IMR-90 (cell line): Measurements from ENCODE around the gene RAB23. TPM values are rescaled to one million over a fixed set of nuclear protein-coding genes. Genes with fewer than 3 reads are reported as not detected.

ENCODE experiments used
- ATAC-seq: fragments of 200-7000 bp; cut with Tn5 transposase; 2 replicates; pipeline ENCODE4 v1.9.1; 2020; ENCODE audit warnings: low read depth, mild to moderate bottlenecking, moderate library complexity
- BruUV-seq: library from RNA; stranded (reverse); fragments of 400-500 nt; replicated peaks from 2 replicates; lab custom pipeline; 2021; lab: Mats Ljungman, UMichigan
- CTCF ChIA-PET: fragments of 300-600 bp; formaldehyde crosslinking; extraction: SDS; loops from one replicate; lab custom pipeline; 2021; ENCODE audit warnings: antibody characterized with exemption; lab: Yijun Ruan, JAX
- POLR2A ChIA-PET: fragments of 300-600 bp; sonication (Branson Sonifier 250); formaldehyde crosslinking; loops from one replicate; lab custom pipeline; 2022; ENCODE audit warnings: antibody characterized with exemption; ENCODE audit not compliant: unreplicated experiment; lab: Charles Lee
- DNase-seq: peaks from one replicate; pipeline ENCODE4 v3.0.0; 2013
- H2AFZ ChIP-seq: replicated peaks from 2 replicates; pipeline ENCODE3; 2013; ENCODE audit warnings: low read length, mild to moderate bottlenecking; ENCODE audit not compliant: poor library complexity
- H2AK5ac ChIP-seq: 2 replicates; pipeline ENCODE4 v1.6.1; 2013; ENCODE audit warnings: low read depth, low read length, inconsistent platforms
- H2AK9ac ChIP-seq: replicated peaks from 2 replicates; pipeline ENCODE3; 2013; ENCODE audit warnings: mild to moderate bottlenecking, low read depth, low read length, moderate library complexity; ENCODE audit not compliant: poor library complexity
- H2BK120ac ChIP-seq: 2 replicates; pipeline ENCODE4 v1.6.1; 2013; ENCODE audit warnings: low read depth, low read length, inconsistent platforms
- H2BK15ac ChIP-seq: 3 replicates; pipeline ENCODE4 v1.6.1; 2013; ENCODE audit warnings: low read depth, low read length, inconsistent platforms
- H2BK20ac ChIP-seq: 2 replicates; pipeline ENCODE4 v1.6.1; 2013; ENCODE audit warnings: low read depth, mild to moderate bottlenecking, inconsistent platforms, low read length, moderate library complexity
- H2BK5ac ChIP-seq: 2 replicates; pipeline ENCODE4 v1.6.1; 2013; ENCODE audit warnings: mild to moderate bottlenecking, low read depth, low read length, inconsistent platforms; ENCODE audit not compliant: poor library complexity, severe bottlenecking
- H3K14ac ChIP-seq: replicated peaks from 2 replicates; pipeline ENCODE4 v1.6.1; 2013; ENCODE audit warnings: low read depth, low read length, inconsistent platforms
- H3K18ac ChIP-seq: 2 replicates; pipeline ENCODE4 v1.6.1; 2013; ENCODE audit warnings: low read depth, low read length, control low read depth
- H3K23ac ChIP-seq: 2 replicates; pipeline ENCODE4 v1.6.1; 2013; ENCODE audit warnings: low read depth, low read length, inconsistent platforms
- H3K27ac ChIP-seq: 2 replicates; pipeline ENCODE4 v1.5.1; 2013; ENCODE audit warnings: mild to moderate bottlenecking, control low read depth, low read length; ENCODE audit not compliant: insufficient read depth
- H3K27me3 ChIP-seq: 2 replicates; pipeline ENCODE4 v1.6.1; 2013; ENCODE audit warnings: low read length; ENCODE audit not compliant: control insufficient read depth, insufficient read depth
- H3K36me3 ChIP-seq: 2 replicates; pipeline ENCODE4 v1.6.1; 2013; ENCODE audit warnings: low read length, mixed read lengths; ENCODE audit not compliant: control insufficient read depth, insufficient read depth
- H3K4ac ChIP-seq: 2 replicates; pipeline ENCODE4 v1.6.1; 2013; ENCODE audit warnings: low read depth, low read length, inconsistent platforms
- H3K4me1 ChIP-seq: 2 replicates; pipeline ENCODE4 v1.6.1; 2013; ENCODE audit warnings: low read length, mixed read lengths; ENCODE audit not compliant: control insufficient read depth, insufficient read depth
- H3K4me2 ChIP-seq: 2 replicates; pipeline ENCODE4 v1.6.1; 2013; ENCODE audit warnings: low read depth, mild to moderate bottlenecking, control low read depth, low read length, moderate library complexity
- H3K4me3 ChIP-seq: 2 replicates; pipeline ENCODE4 v1.5.1; 2013; ENCODE audit warnings: low read depth, mild to moderate bottlenecking, control low read depth, low read length, moderate library complexity; ENCODE audit not compliant: insufficient read depth
- H3K56ac ChIP-seq: 2 replicates; pipeline ENCODE4 v1.6.1; 2013; ENCODE audit warnings: low read length, inconsistent platforms; ENCODE audit not compliant: insufficient read depth; ENCODE audit errors: extremely low read depth
- H3K79me1 ChIP-seq, 2 experiments: 2 replicates each; pipeline ENCODE4 v1.6.1; 2013; ENCODE audit warnings: low read length in 2 of 2, inconsistent platforms in 1 of 2, low read depth in 1 of 2
- H3K9ac ChIP-seq: 2 replicates; pipeline ENCODE4 v1.6.1; 2013; ENCODE audit warnings: low read depth, low read length, control low read depth
- H3K9me1 ChIP-seq: 2 replicates; pipeline ENCODE4 v1.6.1; 2013; ENCODE audit warnings: low read length, inconsistent platforms; ENCODE audit not compliant: insufficient read depth
- H3K9me3 ChIP-seq: 2 replicates; pipeline ENCODE4 v1.6.1; 2013; ENCODE audit warnings: low read length; ENCODE audit not compliant: control insufficient read depth, insufficient read depth
- H4K20me1 ChIP-seq: 2 replicates; pipeline ENCODE4 v1.6.1; 2013; ENCODE audit warnings: low read length, inconsistent platforms; ENCODE audit not compliant: insufficient read depth
- H4K5ac ChIP-seq: 2 replicates; pipeline ENCODE4 v1.6.1; 2013; ENCODE audit warnings: mild to moderate bottlenecking, low read depth, low read length, control low read depth
- H4K8ac ChIP-seq, 2 experiments: 2 replicates each; pipeline ENCODE4 v1.6.1; 2013; ENCODE audit warnings: low read depth in 2 of 2, low read length in 2 of 2, control low read depth in 1 of 2, inconsistent platforms in 1 of 2
- H4K91ac ChIP-seq: 2 replicates; pipeline ENCODE4 v1.6.1; 2013; ENCODE audit warnings: low read depth, low read length, inconsistent platforms; ENCODE audit not compliant: insufficient read depth
- CEBPB ChIP-seq: IDR thresholded peaks from 2 replicates; pipeline ENCODE4 v1.6.1; 2012; ENCODE audit warnings: low read depth, low read length, improper control_type of control experiment
- MAFK ChIP-seq: IDR thresholded peaks from 2 replicates; pipeline ENCODE4 v1.6.1; 2012; ENCODE audit warnings: low read depth, low read length, improper control_type of control experiment
- MXI1 ChIP-seq: IDR thresholded peaks from 2 replicates; pipeline ENCODE4 v1.6.1; 2012; ENCODE audit warnings: low read depth, mild to moderate bottlenecking, low read length, moderate library complexity, borderline replicate concordance
- POLR2A ChIP-seq: IDR thresholded peaks from 2 replicates; pipeline ENCODE4 v1.6.1; 2012; ENCODE audit warnings: mild to moderate bottlenecking, low read depth, low read length
- WGBS, 2 experiments: methylation state at CpG; one replicate each; pipeline versions ENCODE4 v1.1.5 to v1.1.7; 2013; ENCODE audit warnings: missing lambda C conversion rate in 2 of 2; ENCODE audit not compliant: insufficient read length in 1 of 2; ENCODE audit errors: extremely low coverage in 2 of 2; 5-methylcytosine and 5-hydroxymethylcytosine counted together
- dilution Hi-C: fragments of 300-500 bp; cut with HindIII; formaldehyde crosslinking; loops from one replicate; pipeline ENCODE4 v1.14.3; 2018; ENCODE audit warnings: low sequenced_read_pairs; ENCODE audit not compliant: unreplicated experiment
- in situ Hi-C: fragments of 300-500 bp; cut with MboI; formaldehyde crosslinking; loops from 3 replicates; pipeline ENCODE4 v1.14.3; 2019; ENCODE audit warnings: low sequenced_read_pairs, inconsistent platforms, mixed read lengths
- intact Hi-C: fragments of 100-400 bp; cut with micrococcal nuclease; formaldehyde crosslinking; loops from 2 replicates; pipeline ENCODE4 v1.10.0; 2022
- polyA plus RNA-seq, 3 experiments: library from polyadenylated mRNA; depleted of rRNA; stranded (reverse); fragments of >200 nt; gene quantifications; 2 replicates each; pipeline ENCODE4 v1.2.3, GENCODE V29; 2012; ENCODE audit warnings: low replicate concordance in 1 of 3
- total RNA-seq: library from RNA; depleted of rRNA; stranded (reverse); fragments of >200 nt; gene quantifications from 2 replicates; pipeline ENCODE4 v1.2.3, GENCODE V29; 2012
- TF ChIP-seq, protein P1 (sequence below): fragments of 150-350 bp; IDR thresholded peaks from 2 replicates; pipeline ENCODE4 v1.6.1; 2017; ENCODE audit warnings: mild to moderate bottlenecking, antibody characterized with exemption, low read length, low read depth

Gene RAB23
- total and polyA plus RNA-seq, 2 of the 4 experiments (the other 2 are of a cell fraction): 10.8 to 13.3 TPM

DNA sequence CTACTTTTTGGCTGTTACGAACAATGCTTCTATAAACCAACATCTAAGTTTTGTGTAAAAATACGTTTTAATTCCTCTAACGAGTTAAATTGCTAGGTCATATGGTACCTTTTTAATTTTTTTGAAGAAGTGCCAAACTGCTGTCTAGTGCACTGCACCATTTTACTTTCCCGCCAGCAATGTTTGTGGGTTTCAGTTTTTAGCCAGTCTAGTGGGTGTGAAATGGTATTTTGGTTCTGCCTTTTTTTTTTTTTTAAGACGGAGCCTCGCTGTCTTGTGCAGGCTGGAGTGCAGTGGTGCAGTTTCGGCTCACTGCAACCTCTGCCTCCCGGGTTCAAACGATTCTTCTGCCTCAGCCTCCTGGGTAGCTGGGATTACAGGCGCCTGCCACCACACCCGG lies 84.1 kb downstream of the RAB23 start:
- DNase-seq (no peak), ATAC-seq (no peak)
- Histone ChIP-seq H2BK20ac (no peak overlapping the region), H4K8ac (no peak overlapping the region), H3K14ac (no peak overlapping the region), H3K9me3 (no peaks in the 10 kb centered on the region), H3K18ac (no peak overlapping the region), H3K79me1 (peaks cover 3 to 11% of the 10 kb centered on the region in 2 experiments; a peak in 3 of 4 replicates), H4K20me1 (no peaks in the 10 kb centered on the region), H2BK5ac (no peak overlapping the region), H3K4ac (no peak overlapping the region), H3K27ac (no peak overlapping the region), H4K5ac (no peak overlapping the region), H3K9ac (no peak overlapping the region), H3K27me3 (no peaks in the 10 kb centered on the region), H2BK15ac (no peak overlapping the region), H3K23ac (no peak overlapping the region), H2AFZ (no peak overlapping the region), H3K4me2 (no peak overlapping the region), H3K36me3 (peaks cover 13% of the 10 kb centered on the region), H2BK120ac (no peak overlapping the region), H2AK9ac (no peak overlapping the region), H3K4me1 (no peaks in the 10 kb centered on the region), H3K9me1 (no peaks in the 10 kb centered on the region; the same call in 1 of the 2 replicates), H3K4me3 (no peak overlapping the region), H4K91ac (no peak overlapping the region), H3K56ac (no peak overlapping the region), H2AK5ac (no peak overlapping the region)
- ChIA-PET CTCF (no interaction called here), POLR2A (no interaction called here)
- BruUV-seq: no TSS peak
- in situ Hi-C loops (no loop called here), dilution Hi-C loops (no loop called here), intact Hi-C loops (no loop called here)
- TF ChIP-seq POLR2A (no peak), MXI1 (no peak), CEBPB (no peak), MAFK (no peak)
- TF ChIP-seq, protein P1, sequence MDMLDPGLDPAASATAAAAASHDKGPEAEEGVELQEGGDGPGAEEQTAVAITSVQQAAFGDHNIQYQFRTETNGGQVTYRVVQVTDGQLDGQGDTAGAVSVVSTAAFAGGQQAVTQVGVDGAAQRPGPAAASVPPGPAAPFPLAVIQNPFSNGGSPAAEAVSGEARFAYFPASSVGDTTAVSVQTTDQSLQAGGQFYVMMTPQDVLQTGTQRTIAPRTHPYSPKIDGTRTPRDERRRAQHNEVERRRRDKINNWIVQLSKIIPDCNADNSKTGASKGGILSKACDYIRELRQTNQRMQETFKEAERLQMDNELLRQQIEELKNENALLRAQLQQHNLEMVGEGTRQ: no peak
- WGBS, 2 experiments: no CpG with 5 or more reads among the region's 11 CpGs
